SK-N-SH (cell line): Measurements from ENCODE around the gene CCL15. TPM values are rescaled to one million over a fixed set of nuclear protein-coding genes. Genes with fewer than 3 reads are reported as not detected.

Experiments used
- CTCF ChIA-PET: fragments of 300-600, 350-600 bp; formaldehyde crosslinking; extraction: SDS; loops from one replicate; lab custom pipeline; 2021; lab: Yijun Ruan, JAX
- POLR2A ChIA-PET: fragments of 350-600 bp; sonication (Branson Sonifier 250); formaldehyde crosslinking; extraction: SDS; loops from one replicate; lab custom pipeline; 2020; ENCODE audit warnings: antibody characterized with exemption, inconsistent platforms; lab: Yijun Ruan, JAX
- DNase-seq: peaks from one replicate; pipeline ENCODE4 v3.0.0; 2012
- H2AFZ ChIP-seq: fragments of 200-600 bp; sonication (generic); 2 replicates; pipeline ENCODE4 v1.8.1; 2016; ENCODE audit warnings: antibody characterized with exemption, mild to moderate bottlenecking, low read depth
- H3F3A ChIP-seq: fragments of 200-600 bp; sonication (generic); replicated peaks from 2 replicates; pipeline ENCODE3; 2016; ENCODE audit warnings: antibody characterized with exemption, mild to moderate bottlenecking; ENCODE audit not compliant: insufficient read depth
- H3K27ac ChIP-seq, 2 experiments: fragments of 200-500 bp in 1 of 2; fragments of 200-600 bp in 1 of 2; sonication (Bioruptor generic) in 1 of 2; sonication (generic), shearing (Covaris generic) in 1 of 2; 2 replicates each; pipeline versions ENCODE4 v1.5.1 to v1.6.1; 2014 to 2016; ENCODE audit warnings: low read depth in 2 of 2, inconsistent platforms in 1 of 2, low read length in 1 of 2, mild to moderate bottlenecking in 1 of 2, mixed read lengths in 1 of 2
- H3K27me3 ChIP-seq: fragments of 200-600 bp; sonication (generic), shearing (Covaris generic); 2 replicates; pipeline ENCODE4 v1.6.1; 2016; ENCODE audit warnings: mixed run types; ENCODE audit not compliant: insufficient read depth
- H3K36me3 ChIP-seq, 2 experiments: fragments of 200-500 bp in 1 of 2; fragments of 200-600 bp in 1 of 2; sonication (Bioruptor generic) in 1 of 2; sonication (generic) in 1 of 2; replicated peaks in 1 of 2; 2 replicates each; pipeline versions ENCODE3 to v1.5.1; 2014 to 2016; ENCODE audit warnings: low read length in 1 of 2, mild to moderate bottlenecking in 1 of 2; ENCODE audit not compliant: insufficient read depth in 2 of 2, control insufficient read depth in 1 of 2
- H3K4me1 ChIP-seq, 2 experiments: fragments of 200-500 bp in 1 of 2; fragments of 200-600 bp in 1 of 2; sonication (Bioruptor generic) in 1 of 2; sonication (generic), shearing (Covaris generic) in 1 of 2; 2 replicates each; pipeline versions ENCODE4 v1.5.1 to v1.6.1; 2014 to 2016; ENCODE audit warnings: low read depth in 1 of 2, low read length in 1 of 2, mixed run types in 1 of 2; ENCODE audit not compliant: insufficient read depth in 2 of 2, control insufficient read depth in 1 of 2
- H3K4me2 ChIP-seq: fragments of 200-600 bp; sonication (generic), shearing (Covaris generic); 2 replicates; pipeline ENCODE4 v1.6.1; 2017; ENCODE audit warnings: mixed run types
- H3K4me3 ChIP-seq, 2 experiments: fragments of 200-500 bp in 1 of 2; fragments of 200-600 bp in 1 of 2; sonication (Bioruptor generic) in 1 of 2; sonication (generic), shearing (Covaris generic) in 1 of 2; 2 replicates each; pipeline versions ENCODE4 v1.5.1 to v1.8.1; 2014 to 2016; ENCODE audit warnings: low read depth in 2 of 2, inconsistent platforms in 1 of 2, low read length in 1 of 2, mild to moderate bottlenecking in 1 of 2, mixed read lengths in 1 of 2, moderate library complexity in 1 of 2
- H3K79me2 ChIP-seq: fragments of 200-600 bp; sonication (generic); 2 replicates; pipeline ENCODE4 v1.8.1; 2017; ENCODE audit warnings: mild to moderate bottlenecking; ENCODE audit not compliant: insufficient read depth
- H3K9ac ChIP-seq: fragments of 200-600 bp; sonication (generic); 2 replicates; pipeline ENCODE4 v1.6.1; 2017; ENCODE audit warnings: mixed run types
- H3K9me2 ChIP-seq: fragments of 200-600 bp; sonication (generic); 2 replicates; pipeline ENCODE4 v1.6.1; 2017; ENCODE audit warnings: mixed run types
- H3K9me3 ChIP-seq: fragments of 200-600 bp; sonication (generic); 2 replicates; pipeline ENCODE4 v1.6.1; 2017; ENCODE audit warnings: mixed run types, mild to moderate bottlenecking, moderate library complexity
- H4K20me1 ChIP-seq: fragments of 200-600 bp; sonication (generic); 2 replicates; pipeline ENCODE4 v1.6.1; 2017; ENCODE audit warnings: mild to moderate bottlenecking, mixed run types; ENCODE audit not compliant: insufficient read depth
- ELF1 ChIP-seq: IDR thresholded peaks from 2 replicates; pipeline ENCODE4 v1.4.0; 2012
- EZH2phosphoT487 ChIP-seq: fragments of 200-600 bp; sonication (generic); IDR thresholded peaks from 2 replicates; pipeline ENCODE4 v1.6.1; 2017; ENCODE audit warnings: low read depth, mixed run types, mild to moderate bottlenecking, antibody characterized with exemption, moderate library complexity, borderline replicate concordance
- GATA2 ChIP-seq: sonication (generic); formaldehyde crosslinking; IDR thresholded peaks from 2 replicates; pipeline ENCODE4 v1.5.0; 2020; ENCODE audit warnings: mild to moderate bottlenecking, missing genetic modification reagents
- JUND ChIP-seq: IDR thresholded peaks from 2 replicates; pipeline ENCODE4 v1.4.0; 2012
- MXI1 ChIP-seq: IDR thresholded peaks from 2 replicates; pipeline ENCODE4 v1.6.1; 2012; ENCODE audit warnings: mild to moderate bottlenecking, low read depth, low read length, improper control_type of control experiment
- NRF1 ChIP-seq: IDR thresholded peaks from 2 replicates; pipeline ENCODE4 v1.6.1; 2012; ENCODE audit warnings: low read depth, mild to moderate bottlenecking, low read length
- RAD21 ChIP-seq: IDR thresholded peaks from 2 replicates; pipeline ENCODE4 v1.6.1; 2012; ENCODE audit warnings: mild to moderate bottlenecking, low read length
- SIN3A ChIP-seq: IDR thresholded peaks from 2 replicates; pipeline ENCODE4 v1.6.1; 2012; ENCODE audit warnings: low read depth, mild to moderate bottlenecking, low read length, moderate library complexity, borderline replicate concordance
- SMC3 ChIP-seq: IDR thresholded peaks from 2 replicates; pipeline ENCODE4 v1.6.1; 2012; ENCODE audit warnings: low read depth, low read length, improper control_type of control experiment
- WGBS: methylation state at CpG from one replicate; pipeline ENCODE4 v1.1.6; 2017; ENCODE audit warnings: low lambda C conversion rate; 5-methylcytosine and 5-hydroxymethylcytosine counted together
- polyA plus RNA-seq, 3 experiments: library from polyadenylated mRNA; depleted of rRNA; stranded (reverse); fragments of >200 nt; gene quantifications; 2 replicates each; pipeline ENCODE4 v1.2.3, GENCODE V29; 2012
- TF ChIP-seq, protein P1 (sequence below): IDR thresholded peaks from 2 replicates; pipeline ENCODE4 v1.4.0; 2012; ENCODE audit warnings: low read depth
- TF ChIP-seq, protein P2 (sequence below): fragments of 150-350 bp; IDR thresholded peaks from 2 replicates; pipeline ENCODE4 v1.6.1; 2017; ENCODE audit warnings: antibody characterized with exemption, low read length, low read depth, borderline replicate concordance
- TF ChIP-seq, protein P3 (sequence below): fragments of 200-600 bp; sonication (generic); IDR thresholded peaks from 2 replicates; pipeline ENCODE4 v1.6.1; 2017; ENCODE audit warnings: antibody characterized with exemption, mild to moderate bottlenecking, moderate library complexity

Gene CCL15
- polyA plus RNA-seq, 1 of the 3 experiments (the other 2 are of a cell fraction): not detected

DNA sequence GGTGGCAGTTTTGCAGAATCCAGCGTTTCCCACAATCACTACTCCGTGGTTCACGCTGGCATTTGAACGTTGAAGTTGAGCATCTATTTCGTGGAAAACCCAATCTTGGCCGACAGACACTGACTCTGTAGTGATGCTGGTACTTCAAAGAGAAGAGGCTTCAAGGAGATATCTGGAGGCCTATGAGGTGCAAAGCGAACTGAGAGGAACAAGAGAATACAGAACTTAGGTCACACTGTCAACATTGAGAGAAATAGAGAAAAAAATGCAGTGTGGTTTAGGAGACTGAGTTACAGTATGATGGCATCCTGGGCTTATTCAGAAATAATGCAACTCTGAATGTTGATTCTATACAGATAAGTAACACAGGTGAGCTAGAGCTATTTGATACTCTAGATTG lies 36.1 kb downstream of the CCL15 start:
- ChIA-PET POLR2A (no interaction called here), CTCF (interaction anchor here (1.0 to 2.2 kb wide), 2 partner anchors 11 to 184 kb away, joined by 4 to 10 read pairs; no protein-coding TSS in a partner anchor)
- 67% methylated on average over 7 of the region's 7 CpGs for WGBS
- Histone ChIP-seq H3K4me2 (no peak overlapping the region), H2AFZ (no peak overlapping the region), H3K9me2 (no peaks in the 10 kb centered on the region), H3K36me3 (no peaks in the 10 kb centered on the region), H3K27me3 (peaks cover 40% of the 10 kb centered on the region), H3K27ac (no peak overlapping the region), H3K4me1 (no peaks in the 10 kb centered on the region), H3K9ac (no peak overlapping the region), H3F3A (no peaks in the 10 kb centered on the region), H4K20me1 (no peaks in the 10 kb centered on the region), H3K79me2 (no peaks in the 10 kb centered on the region), H3K4me3 (no peak overlapping the region), H3K9me3 (no peaks in the 10 kb centered on the region)
- no peak for DNase-seq
- TF ChIP-seq EZH2phosphoT487 (no peak), SIN3A (no peak), GATA2 (CRISPR knock-in tag) (no peak), NRF1 (no peak), MXI1 (no peak), JUND (no peak), ELF1 (no peak), RAD21 (no peak), SMC3 (no peak)
- TF ChIP-seq, protein P1, sequence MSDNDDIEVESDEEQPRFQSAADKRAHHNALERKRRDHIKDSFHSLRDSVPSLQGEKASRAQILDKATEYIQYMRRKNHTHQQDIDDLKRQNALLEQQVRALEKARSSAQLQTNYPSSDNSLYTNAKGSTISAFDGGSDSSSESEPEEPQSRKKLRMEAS: no peak
- TF ChIP-seq, protein P2, sequence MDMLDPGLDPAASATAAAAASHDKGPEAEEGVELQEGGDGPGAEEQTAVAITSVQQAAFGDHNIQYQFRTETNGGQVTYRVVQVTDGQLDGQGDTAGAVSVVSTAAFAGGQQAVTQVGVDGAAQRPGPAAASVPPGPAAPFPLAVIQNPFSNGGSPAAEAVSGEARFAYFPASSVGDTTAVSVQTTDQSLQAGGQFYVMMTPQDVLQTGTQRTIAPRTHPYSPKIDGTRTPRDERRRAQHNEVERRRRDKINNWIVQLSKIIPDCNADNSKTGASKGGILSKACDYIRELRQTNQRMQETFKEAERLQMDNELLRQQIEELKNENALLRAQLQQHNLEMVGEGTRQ: no peak
- TF ChIP-seq, protein P3, sequence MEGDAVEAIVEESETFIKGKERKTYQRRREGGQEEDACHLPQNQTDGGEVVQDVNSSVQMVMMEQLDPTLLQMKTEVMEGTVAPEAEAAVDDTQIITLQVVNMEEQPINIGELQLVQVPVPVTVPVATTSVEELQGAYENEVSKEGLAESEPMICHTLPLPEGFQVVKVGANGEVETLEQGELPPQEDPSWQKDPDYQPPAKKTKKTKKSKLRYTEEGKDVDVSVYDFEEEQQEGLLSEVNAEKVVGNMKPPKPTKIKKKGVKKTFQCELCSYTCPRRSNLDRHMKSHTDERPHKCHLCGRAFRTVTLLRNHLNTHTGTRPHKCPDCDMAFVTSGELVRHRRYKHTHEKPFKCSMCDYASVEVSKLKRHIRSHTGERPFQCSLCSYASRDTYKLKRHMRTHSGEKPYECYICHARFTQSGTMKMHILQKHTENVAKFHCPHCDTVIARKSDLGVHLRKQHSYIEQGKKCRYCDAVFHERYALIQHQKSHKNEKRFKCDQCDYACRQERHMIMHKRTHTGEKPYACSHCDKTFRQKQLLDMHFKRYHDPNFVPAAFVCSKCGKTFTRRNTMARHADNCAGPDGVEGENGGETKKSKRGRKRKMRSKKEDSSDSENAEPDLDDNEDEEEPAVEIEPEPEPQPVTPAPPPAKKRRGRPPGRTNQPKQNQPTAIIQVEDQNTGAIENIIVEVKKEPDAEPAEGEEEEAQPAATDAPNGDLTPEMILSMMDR: no peak

DNA sequence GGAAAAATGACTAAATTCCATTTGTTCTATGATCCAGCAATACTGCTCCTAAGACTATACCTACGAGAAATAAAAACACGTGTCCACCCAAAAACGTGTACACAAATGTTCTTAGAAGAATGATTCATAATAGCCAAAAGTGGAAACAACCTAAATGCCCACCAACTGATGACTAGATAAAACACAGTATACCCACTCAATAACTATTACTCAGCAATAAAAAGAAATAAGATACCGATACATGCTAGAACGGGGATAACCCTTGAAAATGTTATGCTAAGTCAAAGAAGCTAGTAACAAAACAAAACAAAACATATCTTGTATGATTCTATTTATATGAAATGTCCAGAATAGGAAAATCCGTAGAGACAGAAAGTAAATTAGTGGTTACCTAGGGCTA lies 37.7 kb downstream of the CCL15 start:
- no peak for DNase-seq
- H3K9me3 ChIP-seq: no peaks in the 10 kb centered on the region
- H3K36me3 ChIP-seq: no peaks in the 10 kb centered on the region
- H3K9me2 ChIP-seq: no peaks in the 10 kb centered on the region
- peaks cover 31% of the 10 kb centered on the region for H3K27me3 ChIP-seq
- H3K4me1 ChIP-seq: no peaks in the 10 kb centered on the region
- H3F3A ChIP-seq: no peaks in the 10 kb centered on the region
- no peak overlapping the region for H3K4me2 ChIP-seq
- 16% methylated on average over 6 of the region's 6 CpGs for WGBS
- H2AFZ ChIP-seq: no peak overlapping the region
- H3K4me3 ChIP-seq: no peak overlapping the region
- no peak overlapping the region for H3K9ac ChIP-seq
- H3K79me2 ChIP-seq: no peaks in the 10 kb centered on the region
- H3K27ac ChIP-seq: no peak overlapping the region
- POLR2A ChIA-PET: no interaction called here
- CTCF ChIA-PET: interaction anchor here (1.1 to 1.2 kb wide), 2 partner anchors 16 to 520 kb away, joined by 3 read pairs; no protein-coding TSS in a partner anchor
- TF ChIP-seq EZH2phosphoT487: no peak
- no peaks in the 10 kb centered on the region for H4K20me1 ChIP-seq
